PFSK-1 (cell line): ENCODE results near the gene KMT2A.

Experiments
- POLR2AphosphoS5 ChIP-seq: IDR thresholded peaks from 2 replicates; pipeline ENCODE4 v1.6.1; 2012; ENCODE audit warnings: low read depth, mild to moderate bottlenecking, control low read depth, low read length, moderate library complexity
- SIN3A ChIP-seq: IDR thresholded peaks from 2 replicates; pipeline ENCODE4 v1.6.1; 2012; ENCODE audit warnings: mild to moderate bottlenecking, low read length, moderate library complexity, borderline replicate concordance; ENCODE audit not compliant: insufficient read depth
- TF ChIP-seq, protein P1 (sequence below), 2 experiments: IDR thresholded peaks; 2 replicates each; pipeline versions ENCODE4 v1.6.1 to v1.8.0; 2011 to 2012; ENCODE audit warnings: low read depth in 2 of 2, low read length in 2 of 2, control low read depth in 1 of 2, inconsistent platforms in 1 of 2, mild to moderate bottlenecking in 1 of 2, moderate library complexity in 1 of 2; ENCODE audit not compliant: insufficient read depth in 1 of 2

GRCh38 chr11:118485273-118485672 is 49.0 kb downstream of the KMT2A start:
- TF ChIP-seq POLR2AphosphoS5 (no peak), SIN3A (no peak)
- TF ChIP-seq, protein P1, sequence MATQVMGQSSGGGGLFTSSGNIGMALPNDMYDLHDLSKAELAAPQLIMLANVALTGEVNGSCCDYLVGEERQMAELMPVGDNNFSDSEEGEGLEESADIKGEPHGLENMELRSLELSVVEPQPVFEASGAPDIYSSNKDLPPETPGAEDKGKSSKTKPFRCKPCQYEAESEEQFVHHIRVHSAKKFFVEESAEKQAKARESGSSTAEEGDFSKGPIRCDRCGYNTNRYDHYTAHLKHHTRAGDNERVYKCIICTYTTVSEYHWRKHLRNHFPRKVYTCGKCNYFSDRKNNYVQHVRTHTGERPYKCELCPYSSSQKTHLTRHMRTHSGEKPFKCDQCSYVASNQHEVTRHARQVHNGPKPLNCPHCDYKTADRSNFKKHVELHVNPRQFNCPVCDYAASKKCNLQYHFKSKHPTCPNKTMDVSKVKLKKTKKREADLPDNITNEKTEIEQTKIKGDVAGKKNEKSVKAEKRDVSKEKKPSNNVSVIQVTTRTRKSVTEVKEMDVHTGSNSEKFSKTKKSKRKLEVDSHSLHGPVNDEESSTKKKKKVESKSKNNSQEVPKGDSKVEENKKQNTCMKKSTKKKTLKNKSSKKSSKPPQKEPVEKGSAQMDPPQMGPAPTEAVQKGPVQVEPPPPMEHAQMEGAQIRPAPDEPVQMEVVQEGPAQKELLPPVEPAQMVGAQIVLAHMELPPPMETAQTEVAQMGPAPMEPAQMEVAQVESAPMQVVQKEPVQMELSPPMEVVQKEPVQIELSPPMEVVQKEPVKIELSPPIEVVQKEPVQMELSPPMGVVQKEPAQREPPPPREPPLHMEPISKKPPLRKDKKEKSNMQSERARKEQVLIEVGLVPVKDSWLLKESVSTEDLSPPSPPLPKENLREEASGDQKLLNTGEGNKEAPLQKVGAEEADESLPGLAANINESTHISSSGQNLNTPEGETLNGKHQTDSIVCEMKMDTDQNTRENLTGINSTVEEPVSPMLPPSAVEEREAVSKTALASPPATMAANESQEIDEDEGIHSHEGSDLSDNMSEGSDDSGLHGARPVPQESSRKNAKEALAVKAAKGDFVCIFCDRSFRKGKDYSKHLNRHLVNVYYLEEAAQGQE (IDR thresholded peaks at IDR 0.05; ENCODE audit: insufficient read depth in 1 of 2, low read depth in 2 of 2, low read length in 2 of 2), result no peak
